ENCODE measurements around the gene ANKRD33B.

GRCh38 chr5:10703676-10704075, 139.8 kb downstream of the ANKRD33B start:
- TF ChIP-seq CTCF (optimal IDR thresholded peaks at IDR 0.05 in 1 of 3, IDR thresholded peaks at IDR 0.05 in 1 of 3, conservative IDR thresholded peaks at IDR 0.05 in 1 of 3; ENCODE audit: extremely low read depth in 1 of 3, insufficient read depth in 2 of 3, low read length in 3 of 3) (no peak), EZH2 (IDR thresholded peaks at IDR 0.05; ENCODE audit: low read length) (no peak)

Data from keratinocyte (primary cell).